Subcutaneous adipose tissue (tissue), 4 donors: ENCODE data around the gene EXOC3L1. TPM values are rescaled to one million over a fixed set of nuclear protein-coding genes. Genes with fewer than 3 reads are reported as not detected.

Experiments
- CTCF ChIP-seq: fragments of 450-650 bp; IDR thresholded peaks from one replicate; pipeline ENCODE4 v1.5.1; 2016; ENCODE audit warnings: low read depth, mild to moderate bottlenecking, control low read depth, antibody characterized with exemption, moderate library complexity
- total RNA-seq, 4 donors: library from RNA; depleted of rRNA; stranded (reverse); fragments of >200 nt; gene quantifications; one replicate each; pipeline ENCODE4 v1.1.0, GENCODE V29; 2016

The EXOC3L1 gene
- total RNA-seq, 4 donors from 2014 or later: 0.17 to 13.8 (median 1.7) TPM

DNA sequence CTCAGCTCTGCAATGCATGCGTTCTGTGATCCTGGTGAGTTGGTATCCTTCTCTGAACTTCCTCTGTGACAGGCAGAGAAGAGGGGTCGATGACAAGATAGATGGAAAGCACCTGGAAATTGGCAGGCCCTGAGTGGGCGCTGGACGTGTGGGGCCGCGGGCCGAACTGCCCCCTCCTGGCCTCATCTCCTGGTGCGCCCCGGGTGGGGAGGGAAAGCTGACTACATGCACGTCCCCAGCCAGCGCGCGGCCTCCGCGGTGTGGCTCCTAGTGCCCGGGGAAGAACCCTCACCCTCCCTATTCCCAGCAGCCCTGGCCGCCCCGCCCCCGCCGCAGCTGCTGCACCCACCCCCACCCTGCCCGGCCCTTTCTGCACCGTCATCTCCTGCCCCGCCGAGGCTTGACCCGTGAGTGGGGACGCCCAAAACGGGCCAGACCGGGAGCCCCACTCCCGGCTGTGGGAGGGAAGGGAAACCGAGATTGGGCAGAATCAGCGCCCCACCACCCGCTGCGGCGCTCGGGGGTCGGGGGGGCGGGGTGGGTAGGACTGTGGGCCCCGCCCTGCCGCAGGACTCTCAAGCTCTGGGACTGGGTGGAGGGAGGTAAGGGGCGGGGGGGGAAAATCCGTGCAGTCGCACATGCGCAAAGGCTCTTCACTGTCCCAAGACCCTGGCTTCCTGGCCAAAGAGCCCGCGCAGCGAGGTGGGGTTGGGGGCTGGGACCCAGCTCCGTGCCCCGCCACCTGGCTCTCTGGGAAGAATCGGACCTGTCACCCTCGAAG lies 19.6 kb downstream of the EXOC3L1 start, which contains the start of gene NOL3:
Gene NOL3, plus strand, starts transcription at position 371 of the 781 bp plus-strand sequence.
- no peak for TF ChIP-seq CTCF

DNA sequence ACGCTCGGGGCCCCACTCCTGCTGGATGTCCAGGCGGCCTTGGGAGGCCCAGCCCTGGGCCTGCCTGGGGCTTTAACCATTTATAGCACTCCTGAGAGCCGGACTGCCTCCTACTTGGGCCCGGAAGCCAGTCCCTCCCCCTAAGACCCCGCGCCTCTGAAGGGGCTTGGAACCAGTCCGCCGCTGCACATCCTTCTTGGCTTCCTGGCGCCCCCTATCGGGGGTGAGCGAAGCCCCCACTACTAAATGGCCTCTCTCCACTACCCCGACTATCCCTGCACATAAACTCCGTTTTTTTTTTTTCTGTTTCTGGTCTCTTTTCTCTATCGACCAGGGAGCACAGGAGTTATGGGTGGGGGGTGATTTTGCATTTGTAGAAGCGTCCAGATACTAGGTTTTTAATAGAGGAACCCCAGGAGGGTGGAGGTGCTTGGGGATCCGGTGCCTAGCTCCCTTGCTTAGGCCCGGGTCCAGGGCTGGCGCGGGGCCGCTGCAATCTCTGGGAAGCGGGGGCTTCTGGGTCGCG lies 20.2 kb downstream of the EXOC3L1 start:
- TF ChIP-seq CTCF: no peak

- no peak for TF ChIP-seq CTCF
These were observed 20.9 kb downstream of the EXOC3L1 start for GRCh38 chr16:67169011-67169451.

- no peak for TF ChIP-seq CTCF
These were observed 22.3 kb downstream of the EXOC3L1 start for GRCh38 chr16:67167588-67167987.

DNA sequence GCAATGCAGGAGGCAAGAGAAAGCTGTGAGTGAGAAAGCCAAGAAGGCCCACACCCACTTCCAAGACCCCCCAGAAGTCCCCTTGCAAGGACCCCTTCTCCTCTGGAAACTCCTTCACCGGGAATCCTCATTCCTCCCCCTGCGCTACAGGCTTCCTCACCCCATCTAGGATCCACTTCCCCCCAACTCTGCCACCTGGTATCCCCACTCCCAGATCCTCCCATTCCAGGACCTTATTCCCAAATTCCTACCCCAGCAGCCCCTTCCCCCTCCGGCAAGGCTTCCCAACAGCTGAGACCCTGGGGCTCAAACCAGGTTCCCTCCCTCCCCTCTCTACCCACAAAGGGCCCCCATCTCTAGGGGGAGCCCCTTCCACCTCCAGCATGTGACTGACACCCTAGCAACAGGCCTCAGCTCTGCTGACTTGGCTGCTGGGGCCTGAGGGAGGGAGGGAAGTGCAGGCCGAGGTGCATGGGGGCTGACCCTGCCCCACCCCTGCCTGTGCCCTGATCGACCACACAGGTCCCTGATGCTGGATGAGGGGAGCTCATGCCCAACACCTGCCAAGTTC lies 23.3 kb downstream of the EXOC3L1 start:
- TF ChIP-seq CTCF: no peak

DNA sequence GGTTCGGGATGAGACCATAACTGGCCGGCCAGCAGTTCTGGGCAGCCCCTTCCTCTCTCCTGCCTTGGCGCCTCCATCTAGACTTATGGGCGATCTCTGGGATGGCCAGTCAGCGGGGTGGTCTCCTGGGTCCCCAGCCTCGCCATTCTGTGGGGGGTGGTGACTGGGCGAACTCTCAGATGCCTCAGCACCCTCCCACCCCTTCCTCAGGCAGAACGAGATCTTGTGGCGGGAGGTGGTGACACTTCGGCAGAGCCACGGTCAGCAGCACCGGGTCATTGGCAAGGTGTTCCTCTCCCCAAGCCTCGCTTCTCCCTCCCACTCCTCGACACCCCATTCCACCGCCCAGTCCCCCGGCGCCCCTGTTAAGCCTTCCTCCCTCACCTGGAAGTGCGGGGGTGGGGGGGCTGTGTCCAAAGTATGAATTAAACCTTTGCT lies 23.8 kb downstream of the EXOC3L1 start:
- TF ChIP-seq CTCF: no peak
